ENCODE measurements around the gene VSTM2L.

VSTM2L gene

GRCh38 chr20:37866051-37866450, 36.9 kb upstream of the VSTM2L start:
- no peak for DNase-seq (ENCODE audit: low read depth)
- TF ChIP-seq CTCF (conservative IDR thresholded peaks at IDR 0.05; ENCODE audit: low read depth, low read length): no peak
- no peak overlapping the region for H3K4me3 ChIP-seq (ENCODE audit: low read depth, low read length)

- peak; percentile 18 for DNase-seq (ENCODE audit: low read depth)
- TF ChIP-seq CTCF (conservative IDR thresholded peaks at IDR 0.05; ENCODE audit: low read depth, low read length): no peak
- no peak overlapping the region for H3K4me3 ChIP-seq (ENCODE audit: low read depth, low read length)
Measured at GRCh38 chr20:37867289-37868195, 35.4 kb upstream of the VSTM2L start.

GRCh38 chr20:37868851-37869333, 34.0 kb upstream of the VSTM2L start:
- H3K4me3 ChIP-seq (ENCODE audit: low read depth, low read length): no peak overlapping the region
- TF ChIP-seq CTCF (conservative IDR thresholded peaks at IDR 0.05; ENCODE audit: low read depth, low read length): no peak
- DNase-seq (ENCODE audit: low read depth): no peak

GRCh38 chr20:37869334-37869861, 33.5 kb upstream of the VSTM2L start:
- DNase-seq (ENCODE audit: low read depth): no peak
- no peak for TF ChIP-seq CTCF (conservative IDR thresholded peaks at IDR 0.05; ENCODE audit: low read depth, low read length)
- no peak overlapping the region for H3K4me3 ChIP-seq (ENCODE audit: low read depth, low read length)

- H3K4me3 ChIP-seq (ENCODE audit: low read depth, low read length): no peak overlapping the region
- no peak for DNase-seq (ENCODE audit: low read depth)
- TF ChIP-seq CTCF (conservative IDR thresholded peaks at IDR 0.05; ENCODE audit: low read depth, low read length): no peak
Measured at GRCh38 chr20:37870294-37870693, 32.6 kb upstream of the VSTM2L start.

- DNase-seq (ENCODE audit: low read depth): no peak
- H3K4me3 ChIP-seq (ENCODE audit: low read depth, low read length): no peak overlapping the region
- no peak for TF ChIP-seq CTCF (conservative IDR thresholded peaks at IDR 0.05; ENCODE audit: low read depth, low read length)
Measured at GRCh38 chr20:37871751-37872150, 31.2 kb upstream of the VSTM2L start.
